ENCODE measurements around the gene NFE2L1.
"Not testable (repeated sequence)": the region's sequence is repeated elsewhere in the genome, so short reads cannot be mapped to it uniquely, and the experiment has no call there.

Gene NFE2L1

GRCh38 chr17:48070195-48070594 is 22.0 kb downstream of the NFE2L1 start:
- DNase-seq = no peak

- no peak for DNase-seq
Measured at GRCh38 chr17:48071654-48072053, 23.5 kb downstream of the NFE2L1 start.

- DNase-seq = not testable (repeated sequence)
Measured at GRCh38 chr17:48072811-48073210, 24.7 kb downstream of the NFE2L1 start.

- DNase-seq = not testable (repeated sequence)
Measured at GRCh38 chr17:48073566-48074094, 25.5 kb downstream of the NFE2L1 start.

GRCh38 chr17:48074322-48075081 is 26.3 kb downstream of the NFE2L1 start:
- peak; percentile 59 for DNase-seq

GRCh38 chr17:48077152-48077551 is 29.0 kb downstream of the NFE2L1 start:
- not testable (repeated sequence) for DNase-seq

- DNase-seq = no peak
Measured at GRCh38 chr17:48081858-48082257, 33.7 kb downstream of the NFE2L1 start.

GRCh38 chr17:48084932-48085331 is 36.8 kb downstream of the NFE2L1 start:
- DNase-seq = no peak

GRCh38 chr17:48093341-48094045 is 45.3 kb downstream of the NFE2L1 start:
- no peak for DNase-seq

- DNase-seq = no peak
Measured at GRCh38 chr17:48095611-48096010, 47.5 kb downstream of the NFE2L1 start.

- DNase-seq = no peak
Measured at GRCh38 chr17:48100160-48100559, 52.0 kb downstream of the NFE2L1 start.

- DNase-seq = peak; percentile 70
Measured at GRCh38 chr17:48100591-48101011, 52.4 kb downstream of the NFE2L1 start.

- DNase-seq = peak; percentile 96
Measured at GRCh38 chr17:48101012-48101720, 53.0 kb downstream of the NFE2L1 start, which contains the start of gene CBX1. Gene CBX1 (minus strand): TSS chr17:48101478. CDS start chr17:48077004, 24,474 bp downstream.

- no peak for DNase-seq
Measured at GRCh38 chr17:48102043-48102750, 54.0 kb downstream of the NFE2L1 start.

- DNase-seq = no peak
Measured at GRCh38 chr17:48102798-48103715, 54.9 kb downstream of the NFE2L1 start.

GRCh38 chr17:48104440-48104839 is 56.3 kb downstream of the NFE2L1 start:
- DNase-seq = no peak

- DNase-seq = no peak
Measured at GRCh38 chr17:48106802-48107136, 58.6 kb downstream of the NFE2L1 start.

GRCh38 chr17:48107137-48108055 is 59.2 kb downstream of the NFE2L1 start, which contains the start of gene SNX11:
Gene SNX11 (plus strand): TSS chr17:48107766. CDS start chr17:48112044, 4,278 bp downstream.
- peak; percentile 96 for DNase-seq

- DNase-seq = no peak
Measured at GRCh38 chr17:48110761-48111160, 62.6 kb downstream of the NFE2L1 start.

Data from NCI-H345 (cell line).